ENCODE data around the gene WEE1. TPM values are rescaled to one million over a fixed set of nuclear protein-coding genes. Genes with fewer than 3 reads are reported as not detected.

WEE1 gene
- total RNA-seq, 1 donor from 2014 or later: 20.4 TPM

DNA sequence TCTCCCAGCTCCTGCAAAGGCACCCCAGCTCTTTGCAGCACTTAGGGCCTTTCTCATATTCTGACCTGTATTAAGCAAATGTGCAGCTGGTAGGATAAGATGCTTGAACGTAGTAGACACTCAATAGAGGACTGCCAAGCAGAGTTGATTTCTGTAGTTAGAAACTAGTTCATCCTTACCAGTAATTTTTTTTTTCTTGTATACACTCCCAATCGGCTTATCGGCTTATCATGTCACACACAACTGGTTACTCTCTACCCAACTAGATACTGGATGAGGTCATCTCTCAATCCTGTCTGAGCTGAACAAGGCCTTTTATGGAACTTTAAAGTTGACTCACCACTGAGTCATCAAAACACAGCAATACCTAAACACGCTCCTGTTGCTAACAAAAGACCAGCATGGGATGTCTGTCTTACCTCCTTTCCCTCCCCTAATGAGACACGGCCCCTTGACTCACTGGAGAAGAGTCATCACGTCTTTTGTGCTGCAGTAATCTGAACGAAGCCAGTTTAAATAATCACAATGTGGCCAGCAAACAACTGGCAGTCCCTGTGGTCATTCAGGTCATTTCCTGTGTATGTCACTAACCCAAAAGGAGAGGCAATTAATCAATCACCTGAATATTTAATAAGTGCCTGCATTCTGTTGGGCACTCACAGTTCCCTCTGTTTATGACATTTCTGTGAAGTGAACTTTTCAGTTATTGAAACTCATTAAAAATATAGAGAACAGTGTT, 7.5 kb upstream of the WEE1 start:
- Histone ChIP-seq H3K4me1 (ENCODE audit: control insufficient read depth in 3 of 3, insufficient read depth in 3 of 3, low read length in 3 of 3) (peaks cover 7 to 17% (median 9%) of the 10 kb centered on the region in 3 donors), H3K4me3 (ENCODE audit: low read length in 3 of 3) (peak overlapping the region in 1 of 3 donors; percentile 7), H3K27me3 (ENCODE audit: control insufficient read depth in 3 of 3, insufficient read depth in 3 of 3, low read length in 3 of 3) (no peaks in the 10 kb centered on the region), H3K9ac (ENCODE audit: low read depth in 1 of 3, low read length in 3 of 3) (peak overlapping the region in 2 of 3 donors; percentile 38 to 41), H3K36me3 (ENCODE audit: control insufficient read depth in 3 of 3, insufficient read depth in 3 of 3, low read length in 3 of 3) (no peaks in the 10 kb centered on the region), H3K9me3 (ENCODE audit: control insufficient read depth in 3 of 3, low read length in 3 of 3) (no peaks in the 10 kb centered on the region), H3K27ac (ENCODE audit: low read depth, low read length) (peak overlapping the region; percentile 71)

DNA sequence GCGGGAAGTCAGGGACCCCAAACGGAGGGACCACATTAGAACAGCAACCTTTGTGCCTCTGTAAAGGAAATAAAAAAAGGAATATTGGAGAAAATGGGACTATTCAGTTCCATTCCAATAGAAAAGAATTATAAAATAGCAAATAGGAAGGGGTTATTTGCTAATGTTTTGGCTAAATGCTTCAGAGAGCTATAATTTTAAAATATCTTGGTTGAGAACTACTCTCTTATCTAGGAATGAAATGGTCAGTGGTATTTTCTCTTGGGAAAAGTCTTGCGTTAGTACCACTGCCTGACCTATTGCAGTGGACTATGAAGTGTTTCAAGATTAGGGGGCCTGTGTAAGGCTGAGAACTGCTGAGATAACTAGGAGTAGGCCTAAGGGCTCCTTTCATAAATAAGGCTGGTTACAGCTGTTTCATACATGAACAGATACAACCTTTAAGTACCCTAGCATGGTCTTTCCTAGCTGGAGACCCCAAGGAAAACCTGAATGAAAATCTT, 6.9 kb upstream of the WEE1 start:
- Histone ChIP-seq H3K9ac (ENCODE audit: low read depth in 1 of 3, low read length in 3 of 3) (peak overlapping the region in 1 of 3 donors; percentile 41), H3K4me1 (ENCODE audit: control insufficient read depth in 3 of 3, insufficient read depth in 3 of 3, low read length in 3 of 3) (peaks cover 7 to 17% (median 9%) of the 10 kb centered on the region in 3 donors)

DNA sequence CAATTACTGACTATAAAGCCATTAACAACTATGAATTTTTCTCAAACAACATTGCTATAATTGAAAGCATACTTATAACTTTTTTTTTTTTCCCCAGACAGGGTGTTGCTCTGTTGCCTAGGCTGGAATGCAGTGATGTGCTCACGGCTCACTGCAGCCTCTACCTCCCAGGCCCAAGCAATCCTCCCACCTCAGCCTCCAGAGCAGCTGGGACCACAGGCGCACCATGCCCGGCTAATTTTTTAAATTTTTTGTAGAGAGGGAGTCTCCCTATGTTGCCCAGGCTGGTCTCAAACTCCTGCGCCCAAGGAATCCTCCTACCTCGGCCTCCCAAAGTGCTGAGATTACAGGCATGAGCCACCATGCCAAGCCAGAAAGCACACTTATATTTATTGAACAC, 6.1 kb upstream of the WEE1 start:
- H3K36me3 ChIP-seq (ENCODE audit: control insufficient read depth in 3 of 3, insufficient read depth in 3 of 3, low read length in 3 of 3): no peaks in the 10 kb centered on the region
- H3K4me3 ChIP-seq (ENCODE audit: low read length in 3 of 3): no peak overlapping the region
- H3K27ac ChIP-seq (ENCODE audit: low read depth, low read length): no peak overlapping the region
- H3K9me3 ChIP-seq (ENCODE audit: control insufficient read depth in 3 of 3, low read length in 3 of 3): no peaks in the 10 kb centered on the region
- H3K4me1 ChIP-seq (ENCODE audit: control insufficient read depth in 3 of 3, insufficient read depth in 3 of 3, low read length in 3 of 3): peaks cover 9 to 17% (median 9%) of the 10 kb centered on the region in 3 donors
- no peaks in the 10 kb centered on the region for H3K27me3 ChIP-seq (ENCODE audit: control insufficient read depth in 3 of 3, insufficient read depth in 3 of 3, low read length in 3 of 3)
- H3K9ac ChIP-seq (ENCODE audit: low read depth in 1 of 3, low read length in 3 of 3): no peak overlapping the region

More for the DNA sequence above, 6.9 kb upstream of the WEE1 start:
- Histone ChIP-seq H3K9me3 (ENCODE audit: control insufficient read depth in 3 of 3, low read length in 3 of 3) (no peaks in the 10 kb centered on the region), H3K36me3 (ENCODE audit: control insufficient read depth in 3 of 3, insufficient read depth in 3 of 3, low read length in 3 of 3) (no peaks in the 10 kb centered on the region), H3K27me3 (ENCODE audit: control insufficient read depth in 3 of 3, insufficient read depth in 3 of 3, low read length in 3 of 3) (no peaks in the 10 kb centered on the region), H3K4me3 (ENCODE audit: low read length in 3 of 3) (no peak overlapping the region), H3K27ac (ENCODE audit: low read depth, low read length) (peak overlapping the region; percentile 71)

DNA sequence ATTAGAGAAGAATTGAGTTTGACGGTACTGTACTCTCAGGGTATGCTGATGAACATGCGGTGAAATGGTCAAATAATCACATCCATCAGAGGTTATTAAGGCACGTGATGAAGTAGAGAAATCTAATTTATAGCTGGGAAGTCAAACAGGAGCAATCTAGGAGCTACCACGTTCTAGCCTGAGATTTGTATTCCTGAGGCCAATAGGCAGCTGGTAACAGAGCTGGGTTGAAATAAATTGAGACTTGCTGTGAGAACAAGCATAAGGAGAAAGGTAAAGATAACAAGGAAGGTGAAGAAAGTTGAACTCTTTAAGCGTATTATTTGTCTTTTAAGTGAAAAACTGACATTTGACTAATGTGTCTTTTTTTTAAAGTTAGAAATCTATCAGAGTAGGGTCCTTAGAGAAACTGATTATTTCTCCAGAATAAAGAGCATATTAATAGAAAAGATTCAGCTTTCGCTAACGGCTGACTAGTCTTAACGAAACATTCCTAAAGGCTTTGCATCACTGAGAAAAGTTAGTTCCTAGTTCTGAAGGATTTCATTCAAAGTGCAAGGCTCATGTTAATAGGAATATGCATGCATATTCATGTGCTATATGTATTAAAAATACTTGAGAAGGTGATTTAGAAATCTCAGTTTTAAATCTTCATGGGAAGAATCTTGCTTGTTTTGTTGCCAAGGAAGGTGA, 5.2 kb upstream of the WEE1 start:
- Histone ChIP-seq H3K36me3 (ENCODE audit: control insufficient read depth in 3 of 3, insufficient read depth in 3 of 3, low read length in 3 of 3) (no peaks in the 10 kb centered on the region), H3K4me3 (ENCODE audit: low read length in 3 of 3) (no peak overlapping the region), H3K27ac (ENCODE audit: low read depth, low read length) (peak overlapping the region; percentile 85), H3K27me3 (ENCODE audit: control insufficient read depth in 3 of 3, insufficient read depth in 3 of 3, low read length in 3 of 3) (no peaks in the 10 kb centered on the region), H3K4me1 (ENCODE audit: control insufficient read depth in 3 of 3, insufficient read depth in 3 of 3, low read length in 3 of 3) (peaks cover 12 to 17% (median 14%) of the 10 kb centered on the region in 3 donors), H3K9ac (ENCODE audit: low read depth in 1 of 3, low read length in 3 of 3) (no peak overlapping the region), H3K9me3 (ENCODE audit: control insufficient read depth in 3 of 3, low read length in 3 of 3) (no peaks in the 10 kb centered on the region)

DNA sequence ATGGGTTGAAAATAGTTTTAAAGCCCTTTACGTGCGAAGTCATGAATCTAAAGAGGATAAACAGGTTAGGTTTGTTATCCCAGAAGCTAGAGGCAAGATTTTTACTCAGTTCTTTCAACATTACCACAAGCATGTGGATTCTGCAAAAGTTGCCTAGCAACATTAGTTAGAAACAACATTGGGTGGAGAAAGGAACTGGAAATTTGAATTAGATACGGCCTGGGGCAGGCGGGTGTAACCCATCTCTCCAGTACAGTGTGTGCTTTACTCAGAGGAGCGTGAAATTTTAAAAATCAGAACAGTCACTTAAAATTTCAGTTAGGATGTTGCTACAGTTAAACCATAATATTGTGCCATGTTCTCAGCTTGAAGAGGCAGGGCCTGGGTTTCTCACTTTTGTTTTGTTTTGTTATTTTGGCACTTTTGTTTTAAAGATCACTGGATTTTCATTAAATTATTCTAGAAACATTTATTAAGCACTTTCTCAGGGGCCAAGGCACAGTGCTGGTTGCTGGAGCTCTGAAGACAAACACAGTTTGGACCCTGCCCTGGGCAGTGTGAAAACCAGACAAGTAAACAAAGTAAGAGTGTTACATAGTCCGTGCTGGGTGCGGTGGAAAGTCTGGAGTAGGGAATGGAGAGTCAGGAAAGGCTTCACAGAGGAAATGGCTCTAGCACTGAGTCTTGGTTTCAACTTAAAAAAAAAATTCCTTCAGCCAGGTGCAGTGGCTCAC, 4.4 kb upstream of the WEE1 start:
- Histone ChIP-seq H3K27ac (ENCODE audit: low read depth, low read length) (peak overlapping the region; percentile 85), H3K4me3 (ENCODE audit: low read length in 3 of 3) (peak overlapping the region in 1 of 3 donors; percentile 29), H3K27me3 (ENCODE audit: control insufficient read depth in 3 of 3, insufficient read depth in 3 of 3, low read length in 3 of 3) (no peaks in the 10 kb centered on the region), H3K4me1 (ENCODE audit: control insufficient read depth in 3 of 3, insufficient read depth in 3 of 3, low read length in 3 of 3) (peaks cover 12 to 17% (median 14%) of the 10 kb centered on the region in 3 donors), H3K36me3 (ENCODE audit: control insufficient read depth in 3 of 3, insufficient read depth in 3 of 3, low read length in 3 of 3) (no peaks in the 10 kb centered on the region), H3K9ac (ENCODE audit: low read depth in 1 of 3, low read length in 3 of 3) (peak overlapping the region; percentile 13 to 70 (median 61)), H3K9me3 (ENCODE audit: control insufficient read depth in 3 of 3, low read length in 3 of 3) (no peaks in the 10 kb centered on the region)

- H3K4me1 ChIP-seq (ENCODE audit: control insufficient read depth in 3 of 3, insufficient read depth in 3 of 3, low read length in 3 of 3): peaks cover 12 to 18% (median 16%) of the 10 kb centered on the region in 3 donors
- no peak overlapping the region for H3K4me3 ChIP-seq (ENCODE audit: low read length in 3 of 3)
- no peaks in the 10 kb centered on the region for H3K36me3 ChIP-seq (ENCODE audit: control insufficient read depth in 3 of 3, insufficient read depth in 3 of 3, low read length in 3 of 3)
- H3K9ac ChIP-seq (ENCODE audit: low read depth in 1 of 3, low read length in 3 of 3): peak overlapping the region; percentile 13 to 70 (median 61)
- H3K27me3 ChIP-seq (ENCODE audit: control insufficient read depth in 3 of 3, insufficient read depth in 3 of 3, low read length in 3 of 3): no peaks in the 10 kb centered on the region
- peak overlapping the region; percentile 85 for H3K27ac ChIP-seq (ENCODE audit: low read depth, low read length)
- H3K9me3 ChIP-seq (ENCODE audit: control insufficient read depth in 3 of 3, low read length in 3 of 3): no peaks in the 10 kb centered on the region
These were observed 3.8 kb upstream of the WEE1 start for GRCh38 chr11:9569588-9570164.

DNA sequence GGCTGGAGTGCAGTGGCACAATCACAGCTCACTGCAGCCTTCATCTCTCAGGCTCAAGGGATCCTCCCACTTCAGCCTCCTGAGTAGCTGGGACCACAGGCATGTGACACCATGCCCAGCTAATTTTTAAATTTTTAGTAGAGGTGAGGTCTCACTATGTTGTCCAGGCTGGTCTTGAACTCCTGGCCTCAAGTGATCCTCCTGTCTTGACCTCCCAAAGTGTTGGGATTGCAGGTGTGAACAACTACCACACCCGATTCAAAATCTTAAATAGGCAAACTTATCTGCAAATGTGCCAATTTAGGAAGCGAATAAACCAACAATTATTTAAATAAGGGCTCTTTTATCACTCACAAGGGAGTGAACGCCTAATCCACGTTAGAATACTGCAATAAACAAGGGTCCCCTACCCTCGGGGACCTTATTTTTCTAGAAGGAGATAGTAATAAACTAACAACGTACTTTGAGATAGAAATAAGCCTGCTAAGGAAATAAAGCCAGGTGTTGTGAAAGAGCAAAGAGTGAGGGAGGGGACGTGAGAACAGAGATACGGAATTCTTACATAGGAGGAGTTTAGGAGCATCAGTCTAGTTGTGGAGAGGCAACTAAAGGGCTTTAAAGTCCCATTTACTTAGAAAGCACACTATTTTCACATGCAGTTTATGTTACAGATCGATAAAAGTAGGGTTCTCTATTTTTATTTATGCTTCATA, 3.0 kb upstream of the WEE1 start:
- no peak overlapping the region for H3K9ac ChIP-seq (ENCODE audit: low read depth in 1 of 3, low read length in 3 of 3)
- H3K27ac ChIP-seq (ENCODE audit: low read depth, low read length): no peak overlapping the region
- no peaks in the 10 kb centered on the region for H3K27me3 ChIP-seq (ENCODE audit: control insufficient read depth in 3 of 3, insufficient read depth in 3 of 3, low read length in 3 of 3)
- H3K4me3 ChIP-seq (ENCODE audit: low read length in 3 of 3): no peak overlapping the region
- no peaks in the 10 kb centered on the region for H3K36me3 ChIP-seq (ENCODE audit: control insufficient read depth in 3 of 3, insufficient read depth in 3 of 3, low read length in 3 of 3)
- no peaks in the 10 kb centered on the region for H3K9me3 ChIP-seq (ENCODE audit: control insufficient read depth in 3 of 3, low read length in 3 of 3)
- peaks cover 16 to 23% (median 18%) of the 10 kb centered on the region in 3 donors for H3K4me1 ChIP-seq (ENCODE audit: control insufficient read depth in 3 of 3, insufficient read depth in 3 of 3, low read length in 3 of 3)

DNA sequence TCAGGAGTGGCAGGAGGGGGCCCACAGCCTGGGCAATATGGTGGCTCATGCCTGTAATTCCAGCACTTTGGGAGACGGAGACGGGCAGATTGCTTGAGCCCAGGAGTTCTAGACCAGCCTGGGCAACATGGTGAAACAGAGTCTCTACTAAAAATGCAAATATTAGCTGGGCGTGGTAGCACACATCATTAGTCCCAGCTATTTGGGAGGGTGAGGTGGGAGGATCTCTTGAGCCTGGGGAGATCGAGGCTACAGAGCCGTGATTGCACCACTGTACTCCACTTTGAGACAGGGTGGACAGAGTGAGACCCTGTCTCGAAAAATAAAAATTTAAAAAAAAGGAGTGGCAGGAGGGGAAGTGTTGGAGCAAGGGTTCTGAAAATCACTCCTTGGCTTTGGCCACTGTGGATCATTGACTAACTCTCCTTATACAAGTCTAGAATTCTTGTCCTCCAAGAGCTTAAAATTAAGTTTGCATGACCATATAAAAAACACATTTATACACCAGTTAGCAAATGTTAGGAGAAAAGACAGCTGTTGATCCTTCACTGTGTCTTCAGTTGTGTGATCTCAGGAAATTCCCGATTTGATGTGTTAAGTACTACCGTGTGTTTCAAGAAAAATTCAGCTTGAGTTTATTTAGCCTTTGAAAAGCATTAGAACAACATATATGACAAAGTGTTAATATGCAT, 2.3 kb upstream of the WEE1 start:
- Histone ChIP-seq H3K27me3 (ENCODE audit: control insufficient read depth in 3 of 3, insufficient read depth in 3 of 3, low read length in 3 of 3) (no peaks in the 10 kb centered on the region), H3K4me1 (ENCODE audit: control insufficient read depth in 3 of 3, insufficient read depth in 3 of 3, low read length in 3 of 3) (peaks cover 11 to 16% (median 15%) of the 10 kb centered on the region in 3 donors), H3K36me3 (ENCODE audit: control insufficient read depth in 3 of 3, insufficient read depth in 3 of 3, low read length in 3 of 3) (no peaks in the 10 kb centered on the region), H3K9ac (ENCODE audit: low read depth in 1 of 3, low read length in 3 of 3) (no peak overlapping the region), H3K4me3 (ENCODE audit: low read length in 3 of 3) (no peak overlapping the region), H3K27ac (ENCODE audit: low read depth, low read length) (no peak overlapping the region), H3K9me3 (ENCODE audit: control insufficient read depth in 3 of 3, low read length in 3 of 3) (no peaks in the 10 kb centered on the region)

DNA sequence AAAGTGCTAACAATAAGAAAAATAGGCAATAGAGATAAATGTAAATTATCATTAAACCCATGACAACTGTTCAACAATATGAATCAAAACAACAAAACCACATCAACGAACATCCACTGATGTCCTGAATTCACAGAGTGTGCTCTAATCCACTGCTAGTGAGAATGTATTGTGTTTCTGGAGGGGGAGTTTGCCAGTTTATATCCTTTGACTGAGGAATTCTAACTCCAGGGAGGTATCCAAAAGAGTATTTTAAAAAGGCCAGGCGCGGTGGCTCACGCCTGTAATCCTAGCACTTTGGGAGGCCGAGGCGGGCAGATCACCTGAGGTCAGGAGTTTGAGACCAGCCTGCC, 1.7 kb upstream of the WEE1 start:
- no peak overlapping the region for H3K9ac ChIP-seq (ENCODE audit: low read depth in 1 of 3, low read length in 3 of 3)

More for the DNA sequence above, 1.7 kb upstream of the WEE1 start:
- H3K36me3 ChIP-seq (ENCODE audit: control insufficient read depth in 3 of 3, insufficient read depth in 3 of 3, low read length in 3 of 3): no peaks in the 10 kb centered on the region
- no peaks in the 10 kb centered on the region for H3K9me3 ChIP-seq (ENCODE audit: control insufficient read depth in 3 of 3, low read length in 3 of 3)
- no peak overlapping the region for H3K4me3 ChIP-seq (ENCODE audit: low read length in 3 of 3)
- H3K27ac ChIP-seq (ENCODE audit: low read depth, low read length): peak overlapping the region; percentile 95
- peaks cover 10 to 14% (median 13%) of the 10 kb centered on the region in 3 donors for H3K4me1 ChIP-seq (ENCODE audit: control insufficient read depth in 3 of 3, insufficient read depth in 3 of 3, low read length in 3 of 3)
- H3K27me3 ChIP-seq (ENCODE audit: control insufficient read depth in 3 of 3, insufficient read depth in 3 of 3, low read length in 3 of 3): no peaks in the 10 kb centered on the region
